Measurements from ENCODE around the gene MPDZ. TPM values are rescaled to one million over a fixed set of nuclear protein-coding genes. Genes with fewer than 3 reads are reported as not detected.

MPDZ gene
- total RNA-seq, 1 experiment from 2014 or later: 15.3 TPM

DNA sequence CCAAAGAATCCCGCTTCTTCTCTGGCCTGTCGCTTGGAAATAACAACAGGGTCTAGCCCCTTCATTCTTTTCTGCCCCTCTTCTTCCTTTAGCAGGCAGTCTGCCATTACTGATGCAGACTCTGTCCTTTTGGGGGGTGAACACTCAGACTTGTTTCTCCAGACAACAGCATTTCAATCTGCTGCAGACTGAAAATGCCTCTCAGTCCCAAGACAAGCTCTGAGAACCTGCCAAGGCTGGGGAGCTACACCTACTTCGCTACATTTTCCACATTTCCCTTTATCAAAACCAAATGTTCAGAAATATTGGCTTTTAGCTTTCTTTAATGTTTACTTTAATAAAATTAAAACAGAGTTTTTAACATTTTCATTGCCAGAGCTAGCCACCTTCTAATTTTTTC, 152.4 kb downstream of the MPDZ start:
- Histone ChIP-seq H3K36me3 (ENCODE audit: low read depth) (no peaks in the 10 kb centered on the region), H3K27me3 (ENCODE audit: insufficient read depth, low read depth) (no peaks in the 10 kb centered on the region), H3F3A (ENCODE audit: insufficient read depth, low read depth) (no peaks in the 10 kb centered on the region), H3K79me2 (ENCODE audit: low read depth) (no peaks in the 10 kb centered on the region), H3K9me3 (ENCODE audit: insufficient read depth, low read depth) (no peaks in the 10 kb centered on the region), H3K4me2 (no peak overlapping the region), H3K9me2 (ENCODE audit: insufficient read depth) (no peaks in the 10 kb centered on the region), H3K27ac (no peak overlapping the region), H4K20me1 (ENCODE audit: insufficient read depth) (no peaks in the 10 kb centered on the region), H2AFZ (no peak overlapping the region), H3K4me3 (no peak overlapping the region), H3K4me1 (replicated peaks; ENCODE audit: insufficient read depth) (no peaks in the 10 kb centered on the region)
- DNase-seq: no peak
- BruUV-seq (replicated peaks): no TSS peak
- POLR2A ChIA-PET (ENCODE audit: unreplicated experiment): no interaction called here
- CTCF ChIA-PET: no interaction called here
- TF ChIP-seq, protein P1, sequence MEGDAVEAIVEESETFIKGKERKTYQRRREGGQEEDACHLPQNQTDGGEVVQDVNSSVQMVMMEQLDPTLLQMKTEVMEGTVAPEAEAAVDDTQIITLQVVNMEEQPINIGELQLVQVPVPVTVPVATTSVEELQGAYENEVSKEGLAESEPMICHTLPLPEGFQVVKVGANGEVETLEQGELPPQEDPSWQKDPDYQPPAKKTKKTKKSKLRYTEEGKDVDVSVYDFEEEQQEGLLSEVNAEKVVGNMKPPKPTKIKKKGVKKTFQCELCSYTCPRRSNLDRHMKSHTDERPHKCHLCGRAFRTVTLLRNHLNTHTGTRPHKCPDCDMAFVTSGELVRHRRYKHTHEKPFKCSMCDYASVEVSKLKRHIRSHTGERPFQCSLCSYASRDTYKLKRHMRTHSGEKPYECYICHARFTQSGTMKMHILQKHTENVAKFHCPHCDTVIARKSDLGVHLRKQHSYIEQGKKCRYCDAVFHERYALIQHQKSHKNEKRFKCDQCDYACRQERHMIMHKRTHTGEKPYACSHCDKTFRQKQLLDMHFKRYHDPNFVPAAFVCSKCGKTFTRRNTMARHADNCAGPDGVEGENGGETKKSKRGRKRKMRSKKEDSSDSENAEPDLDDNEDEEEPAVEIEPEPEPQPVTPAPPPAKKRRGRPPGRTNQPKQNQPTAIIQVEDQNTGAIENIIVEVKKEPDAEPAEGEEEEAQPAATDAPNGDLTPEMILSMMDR (conservative IDR thresholded peaks at IDR 0.05): no peak
- no peak for TF ChIP-seq EZH2 (IDR thresholded peaks at IDR 0.05; ENCODE audit: low read depth)
- intact Hi-C loops (cut with micrococcal nuclease; ENCODE audit: unreplicated experiment): no loop called here

DNA sequence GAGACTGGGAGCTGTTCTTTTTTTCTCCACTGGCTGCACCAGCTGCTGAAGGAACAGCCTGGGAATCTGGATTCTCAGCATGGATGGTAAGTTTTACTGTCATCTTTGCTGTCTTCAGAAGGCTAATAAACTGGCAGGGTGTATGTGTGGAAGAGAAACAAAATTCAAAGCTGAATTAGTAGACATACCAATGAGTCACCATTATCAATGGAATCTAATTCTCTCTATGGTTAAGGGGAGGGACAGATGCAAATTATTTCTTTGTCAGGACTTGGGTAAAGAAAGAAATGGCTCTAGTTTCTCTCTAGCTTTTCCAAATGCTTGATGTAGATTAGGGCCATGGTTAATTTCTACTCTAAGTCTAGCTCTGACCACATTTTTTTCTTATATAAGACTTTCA, 154.2 kb downstream of the MPDZ start:
- Histone ChIP-seq H3K4me2 (no peak overlapping the region), H3K27me3 (ENCODE audit: insufficient read depth, low read depth) (no peaks in the 10 kb centered on the region), H2AFZ (no peak overlapping the region), H3K4me1 (replicated peaks; ENCODE audit: insufficient read depth) (no peaks in the 10 kb centered on the region), H3K9me3 (ENCODE audit: insufficient read depth, low read depth) (no peaks in the 10 kb centered on the region), H3K9me2 (ENCODE audit: insufficient read depth) (no peaks in the 10 kb centered on the region), H3K27ac (no peak overlapping the region), H3K79me2 (ENCODE audit: low read depth) (no peaks in the 10 kb centered on the region), H3K36me3 (ENCODE audit: low read depth) (no peaks in the 10 kb centered on the region), H3K4me3 (no peak overlapping the region), H4K20me1 (ENCODE audit: insufficient read depth) (no peaks in the 10 kb centered on the region), H3F3A (ENCODE audit: insufficient read depth, low read depth) (no peaks in the 10 kb centered on the region)
- CTCF ChIA-PET: no interaction called here
- intact Hi-C loops (cut with micrococcal nuclease; ENCODE audit: unreplicated experiment): no loop called here
- no peak for DNase-seq
- POLR2A ChIA-PET (ENCODE audit: unreplicated experiment): no interaction called here
- no TSS peak for BruUV-seq (replicated peaks)
- no peak for TF ChIP-seq EZH2 (IDR thresholded peaks at IDR 0.05; ENCODE audit: low read depth)
- TF ChIP-seq, protein P1 (conservative IDR thresholded peaks at IDR 0.05): no peak

DNA sequence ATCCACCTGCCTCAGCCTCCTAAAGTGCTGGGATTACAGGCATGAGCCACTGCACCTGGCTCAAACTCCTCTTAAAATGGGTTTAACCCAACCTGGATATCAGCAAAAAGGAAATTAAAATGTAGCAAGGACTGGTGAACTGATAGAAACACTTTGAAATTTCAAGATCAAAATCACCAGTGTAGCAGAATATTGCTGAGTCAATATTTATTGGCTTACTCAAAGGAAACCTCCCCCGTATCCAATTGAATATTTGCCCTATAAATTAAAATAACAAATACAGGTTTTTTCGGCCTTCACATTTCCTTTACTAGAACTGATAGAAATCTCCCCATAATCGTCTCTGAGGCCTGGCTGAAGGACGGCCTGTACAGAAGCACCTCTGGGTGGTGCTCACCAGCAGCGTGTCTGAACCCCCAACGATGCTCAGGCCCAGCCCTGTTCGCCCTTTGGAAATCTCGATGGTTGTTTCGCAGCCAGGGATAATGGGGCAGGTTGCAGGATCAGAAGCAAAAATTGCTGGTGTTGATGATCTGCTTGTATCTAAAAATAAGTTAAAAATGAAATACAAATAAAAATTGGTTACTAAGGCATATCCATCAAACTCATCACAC, 156.6 kb downstream of the MPDZ start:
- Histone ChIP-seq H3K9me3 (ENCODE audit: insufficient read depth, low read depth) (no peaks in the 10 kb centered on the region), H3K27me3 (ENCODE audit: insufficient read depth, low read depth) (no peaks in the 10 kb centered on the region), H3K79me2 (ENCODE audit: low read depth) (no peaks in the 10 kb centered on the region), H4K20me1 (ENCODE audit: insufficient read depth) (no peaks in the 10 kb centered on the region), H3K27ac (no peak overlapping the region), H3F3A (ENCODE audit: insufficient read depth, low read depth) (no peaks in the 10 kb centered on the region), H3K4me1 (replicated peaks; ENCODE audit: insufficient read depth) (no peaks in the 10 kb centered on the region), H3K9me2 (ENCODE audit: insufficient read depth) (no peaks in the 10 kb centered on the region), H3K4me2 (no peak overlapping the region), H2AFZ (no peak overlapping the region), H3K4me3 (no peak overlapping the region), H3K36me3 (ENCODE audit: low read depth) (no peaks in the 10 kb centered on the region)
- DNase-seq: no peak
- CTCF ChIA-PET: no interaction called here
- intact Hi-C loops (cut with micrococcal nuclease; ENCODE audit: unreplicated experiment): no loop called here
- BruUV-seq (replicated peaks): no TSS peak
- TF ChIP-seq, protein P1 (conservative IDR thresholded peaks at IDR 0.05): no peak
- no peak for TF ChIP-seq EZH2 (IDR thresholded peaks at IDR 0.05; ENCODE audit: low read depth)
- POLR2A ChIA-PET (ENCODE audit: unreplicated experiment): no interaction called here
